Measurements from ENCODE around the gene TRAF1. TPM values are rescaled to one million over a fixed set of nuclear protein-coding genes. Genes with fewer than 3 reads are reported as not detected.

Gene TRAF1
- total RNA-seq, 1 experiment from 2014 or later = 1.7 TPM

DNA sequence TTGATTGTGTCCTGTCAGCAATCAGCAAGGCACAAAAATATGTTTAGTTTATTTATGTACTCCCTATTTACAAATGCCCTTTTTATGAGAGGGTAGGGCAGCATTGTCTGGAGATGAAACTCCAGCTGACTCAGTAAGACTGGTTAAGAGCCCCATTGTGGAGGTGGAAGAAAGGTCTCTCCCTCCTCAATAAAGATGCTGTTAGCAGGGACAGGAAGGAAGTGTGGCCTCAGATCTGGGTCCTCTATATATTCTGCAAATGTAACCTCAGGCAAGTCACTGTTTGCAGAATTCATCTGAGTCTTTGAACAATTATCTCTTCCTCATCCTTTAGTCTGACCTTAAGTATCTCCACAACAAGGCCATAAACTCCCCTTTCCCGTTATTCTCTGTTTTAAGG lies 48.3 kb upstream of the TRAF1 start:
- Histone ChIP-seq H3K79me2 (ENCODE audit: insufficient read depth, low read length) (no peaks in the 10 kb centered on the region), H4K20me1 (ENCODE audit: insufficient read depth) (no peaks in the 10 kb centered on the region), H3K27me3 (ENCODE audit: insufficient read depth, low read length) (no peaks in the 10 kb centered on the region), H3K4me1 (ENCODE audit: control insufficient read depth in 1 of 2, insufficient read depth in 2 of 2, low read length in 2 of 2) (no peaks in the 10 kb centered on the region), H3K4me3 (replicated peaks in 1 of 2; ENCODE audit: low read depth in 1 of 2, low read length in 2 of 2) (no peak overlapping the region), H3K36me3 (ENCODE audit: control insufficient read depth in 1 of 2, insufficient read depth in 2 of 2, low read length in 2 of 2) (no peaks in the 10 kb centered on the region), H3K9ac (ENCODE audit: low read length) (no peak overlapping the region), H2AFZ (ENCODE audit: low read depth, low read length, poor library complexity, severe bottlenecking) (no peak overlapping the region), H3K9me2 (ENCODE audit: insufficient read depth) (no peaks in the 10 kb centered on the region), H3K4me2 (ENCODE audit: low read length) (no peak overlapping the region), H3K9me3 (ENCODE audit: control insufficient read depth in 1 of 2, insufficient read depth in 1 of 2, low read depth in 1 of 2, low read length in 2 of 2) (no peaks in the 10 kb centered on the region), H3K27ac (ENCODE audit: low read depth, low read length) (no peak overlapping the region)
- TF ChIP-seq, protein P1, sequence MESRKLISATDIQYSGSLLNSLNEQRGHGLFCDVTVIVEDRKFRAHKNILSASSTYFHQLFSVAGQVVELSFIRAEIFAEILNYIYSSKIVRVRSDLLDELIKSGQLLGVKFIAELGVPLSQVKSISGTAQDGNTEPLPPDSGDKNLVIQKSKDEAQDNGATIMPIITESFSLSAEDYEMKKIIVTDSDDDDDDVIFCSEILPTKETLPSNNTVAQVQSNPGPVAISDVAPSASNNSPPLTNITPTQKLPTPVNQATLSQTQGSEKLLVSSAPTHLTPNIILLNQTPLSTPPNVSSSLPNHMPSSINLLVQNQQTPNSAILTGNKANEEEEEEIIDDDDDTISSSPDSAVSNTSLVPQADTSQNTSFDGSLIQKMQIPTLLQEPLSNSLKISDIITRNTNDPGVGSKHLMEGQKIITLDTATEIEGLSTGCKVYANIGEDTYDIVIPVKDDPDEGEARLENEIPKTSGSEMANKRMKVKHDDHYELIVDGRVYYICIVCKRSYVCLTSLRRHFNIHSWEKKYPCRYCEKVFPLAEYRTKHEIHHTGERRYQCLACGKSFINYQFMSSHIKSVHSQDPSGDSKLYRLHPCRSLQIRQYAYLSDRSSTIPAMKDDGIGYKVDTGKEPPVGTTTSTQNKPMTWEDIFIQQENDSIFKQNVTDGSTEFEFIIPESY (IDR thresholded peaks at IDR 0.05; ENCODE audit: extremely low read depth, insufficient replicate concordance, low read length) = no peak
- TF ChIP-seq CEBPB (IDR thresholded peaks at IDR 0.05; ENCODE audit: low read depth) (no peak), TCF7L2 (IDR thresholded peaks at IDR 0.05; ENCODE audit: borderline replicate concordance, extremely low read depth, insufficient read depth, insufficient read length) (no peak), ZFX (IDR thresholded peaks at IDR 0.05) (no peak), MAX (IDR thresholded peaks at IDR 0.05) (no peak), ZNF274 (IDR thresholded peaks at IDR 0.05; ENCODE audit: low read depth, low read length) (no peak), ELF1 (IDR thresholded peaks at IDR 0.05; ENCODE audit: borderline replicate concordance, low read depth) (no peak), EGR1 (IDR thresholded peaks at IDR 0.05; ENCODE audit: low read depth) (no peak), ATF3 (IDR thresholded peaks at IDR 0.05) (no peak), RAD21 (IDR thresholded peaks at IDR 0.05; ENCODE audit: low read depth) (no peak), SIN3A (IDR thresholded peaks at IDR 0.05; ENCODE audit: low read depth) (no peak), SRF (IDR thresholded peaks at IDR 0.05; ENCODE audit: low read depth) (no peak), REST (IDR thresholded peaks at IDR 0.05; ENCODE audit: low read depth) (no peak), FOSL1 (IDR thresholded peaks at IDR 0.05; ENCODE audit: low read depth) (no peak), YY1 (IDR thresholded peaks at IDR 0.05; ENCODE audit: extremely low read depth, insufficient replicate concordance, low read depth, low read length) (no peak), POLR2AphosphoS5 (IDR thresholded peaks at IDR 0.05; ENCODE audit: low read depth, low read length) (no peak), SP1 (IDR thresholded peaks at IDR 0.05; ENCODE audit: low read depth) (no peak), POLR2A (IDR thresholded peaks at IDR 0.05; ENCODE audit: borderline replicate concordance, extremely low read depth, insufficient read depth, insufficient read length) (no peak), JUND (IDR thresholded peaks at IDR 0.05) (no peak)
- TF ChIP-seq, protein P2, sequence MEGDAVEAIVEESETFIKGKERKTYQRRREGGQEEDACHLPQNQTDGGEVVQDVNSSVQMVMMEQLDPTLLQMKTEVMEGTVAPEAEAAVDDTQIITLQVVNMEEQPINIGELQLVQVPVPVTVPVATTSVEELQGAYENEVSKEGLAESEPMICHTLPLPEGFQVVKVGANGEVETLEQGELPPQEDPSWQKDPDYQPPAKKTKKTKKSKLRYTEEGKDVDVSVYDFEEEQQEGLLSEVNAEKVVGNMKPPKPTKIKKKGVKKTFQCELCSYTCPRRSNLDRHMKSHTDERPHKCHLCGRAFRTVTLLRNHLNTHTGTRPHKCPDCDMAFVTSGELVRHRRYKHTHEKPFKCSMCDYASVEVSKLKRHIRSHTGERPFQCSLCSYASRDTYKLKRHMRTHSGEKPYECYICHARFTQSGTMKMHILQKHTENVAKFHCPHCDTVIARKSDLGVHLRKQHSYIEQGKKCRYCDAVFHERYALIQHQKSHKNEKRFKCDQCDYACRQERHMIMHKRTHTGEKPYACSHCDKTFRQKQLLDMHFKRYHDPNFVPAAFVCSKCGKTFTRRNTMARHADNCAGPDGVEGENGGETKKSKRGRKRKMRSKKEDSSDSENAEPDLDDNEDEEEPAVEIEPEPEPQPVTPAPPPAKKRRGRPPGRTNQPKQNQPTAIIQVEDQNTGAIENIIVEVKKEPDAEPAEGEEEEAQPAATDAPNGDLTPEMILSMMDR (IDR thresholded peaks at IDR 0.05 in 2 of 3, conservative IDR thresholded peaks at IDR 0.05 in 1 of 3; ENCODE audit: borderline replicate concordance in 1 of 3, insufficient read depth in 1 of 3, low read depth in 2 of 3, low read length in 2 of 3) = no peak
- RAD21 ChIA-PET (ENCODE audit: low non-redundant PET in 1 of 2, low total read pairs in 2 of 2, uncharacterized antibody in 2 of 2, unreplicated experiment in 2 of 2) = no interaction called here
- no peak for DNase-seq (ENCODE audit: low read depth, low spot score)
- no TSS peak for BruUV-seq (replicated peaks)
- ATAC-seq = no peak
- POLR2A ChIA-PET = no interaction called here
- intact Hi-C loops (cut with micrococcal nuclease) = no loop called here
- CTCF ChIA-PET = no interaction called here
